ENCODE data around the gene LHFPL3.

LHFPL3 gene

GRCh38 chr7:104603957-104604356 lies 275.6 kb downstream of the LHFPL3 start:
- no peak for DNase-seq (ENCODE audit: low read depth)
- TF ChIP-seq CTCF (conservative IDR thresholded peaks at IDR 0.05; ENCODE audit: low read depth, low read length) = no peak
- no peak overlapping the region for H3K4me3 ChIP-seq (ENCODE audit: low read length)

- no peak for TF ChIP-seq CTCF (conservative IDR thresholded peaks at IDR 0.05; ENCODE audit: low read depth, low read length)
- DNase-seq (ENCODE audit: low read depth) = no peak
- no peak overlapping the region for H3K4me3 ChIP-seq (ENCODE audit: low read length)
These were observed 276.3 kb downstream of the LHFPL3 start for GRCh38 chr7:104604706-104605105.

- no peak for DNase-seq (ENCODE audit: low read depth)
- no peak for TF ChIP-seq CTCF (conservative IDR thresholded peaks at IDR 0.05; ENCODE audit: low read depth, low read length)
- H3K4me3 ChIP-seq (ENCODE audit: low read length) = no peak overlapping the region
These were observed 292.9 kb downstream of the LHFPL3 start for GRCh38 chr7:104621321-104621720.

- no peak for TF ChIP-seq CTCF (conservative IDR thresholded peaks at IDR 0.05; ENCODE audit: low read depth, low read length)
- no peak overlapping the region for H3K4me3 ChIP-seq (ENCODE audit: low read length)
- DNase-seq (ENCODE audit: low read depth) = no peak
These were observed 297.6 kb downstream of the LHFPL3 start for GRCh38 chr7:104625956-104626355.

- no peak overlapping the region for H3K4me3 ChIP-seq (ENCODE audit: low read length)
- TF ChIP-seq CTCF (conservative IDR thresholded peaks at IDR 0.05; ENCODE audit: low read depth, low read length) = no peak
- DNase-seq (ENCODE audit: low read depth) = no peak
These were observed 299.1 kb downstream of the LHFPL3 start for GRCh38 chr7:104627516-104627915.

GRCh38 chr7:104628017-104628416 lies 299.6 kb downstream of the LHFPL3 start:
- TF ChIP-seq CTCF (conservative IDR thresholded peaks at IDR 0.05; ENCODE audit: low read depth, low read length) = no peak
- DNase-seq (ENCODE audit: low read depth) = no peak
- H3K4me3 ChIP-seq (ENCODE audit: low read length) = no peak overlapping the region

- DNase-seq (ENCODE audit: low read depth) = no peak
- H3K4me3 ChIP-seq (ENCODE audit: low read length) = no peak overlapping the region
- no peak for TF ChIP-seq CTCF (conservative IDR thresholded peaks at IDR 0.05; ENCODE audit: low read depth, low read length)
These were observed 301.0 kb downstream of the LHFPL3 start for GRCh38 chr7:104629408-104629807.

Data from retinal pigment epithelial cell (primary cell).